ENCODE results near the gene CAMK2N2.

DNA sequence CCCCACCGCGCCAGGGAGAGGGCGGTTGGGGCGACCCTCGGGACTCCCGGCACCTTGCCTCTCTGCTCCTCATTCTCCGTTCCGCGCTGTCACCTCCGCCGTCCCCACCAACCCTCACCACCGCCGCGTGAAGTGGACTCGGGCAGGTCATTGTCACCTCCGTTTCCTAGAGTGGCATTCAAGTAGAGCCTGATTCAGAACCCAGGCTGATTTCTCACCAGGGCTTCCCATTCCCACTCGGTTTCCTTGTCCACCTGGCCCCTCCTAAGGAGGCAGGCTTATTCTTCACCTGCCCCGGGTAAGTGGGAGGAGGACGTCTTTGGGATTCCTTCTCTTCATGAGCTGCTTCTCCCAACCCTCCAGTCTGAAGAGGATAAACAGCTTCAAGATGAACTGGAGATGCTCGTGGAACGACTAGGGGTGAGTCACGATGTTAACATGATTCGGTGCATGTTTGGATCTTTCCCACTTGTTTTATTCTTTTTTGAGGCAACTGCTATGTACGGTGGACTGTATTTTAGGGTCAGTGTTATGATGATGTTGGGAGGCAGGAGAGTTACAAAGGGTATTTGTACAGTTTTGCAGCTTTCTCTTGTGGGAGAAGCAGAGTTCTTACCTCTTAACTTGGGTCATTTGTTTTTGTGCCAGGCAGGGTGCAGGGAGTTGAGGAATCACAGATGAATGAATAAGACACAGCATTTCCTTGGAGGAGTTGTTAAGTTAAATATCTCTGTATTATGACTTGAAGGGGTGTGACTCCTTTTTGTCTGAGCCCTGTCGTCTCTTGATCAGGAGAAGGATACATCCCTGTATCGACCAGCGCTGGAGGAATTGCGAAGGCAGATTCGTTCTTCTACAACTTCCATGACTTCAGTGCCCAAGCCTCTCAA is 38.4 kb upstream of the CAMK2N2 start:
- TF ChIP-seq, protein P1, sequence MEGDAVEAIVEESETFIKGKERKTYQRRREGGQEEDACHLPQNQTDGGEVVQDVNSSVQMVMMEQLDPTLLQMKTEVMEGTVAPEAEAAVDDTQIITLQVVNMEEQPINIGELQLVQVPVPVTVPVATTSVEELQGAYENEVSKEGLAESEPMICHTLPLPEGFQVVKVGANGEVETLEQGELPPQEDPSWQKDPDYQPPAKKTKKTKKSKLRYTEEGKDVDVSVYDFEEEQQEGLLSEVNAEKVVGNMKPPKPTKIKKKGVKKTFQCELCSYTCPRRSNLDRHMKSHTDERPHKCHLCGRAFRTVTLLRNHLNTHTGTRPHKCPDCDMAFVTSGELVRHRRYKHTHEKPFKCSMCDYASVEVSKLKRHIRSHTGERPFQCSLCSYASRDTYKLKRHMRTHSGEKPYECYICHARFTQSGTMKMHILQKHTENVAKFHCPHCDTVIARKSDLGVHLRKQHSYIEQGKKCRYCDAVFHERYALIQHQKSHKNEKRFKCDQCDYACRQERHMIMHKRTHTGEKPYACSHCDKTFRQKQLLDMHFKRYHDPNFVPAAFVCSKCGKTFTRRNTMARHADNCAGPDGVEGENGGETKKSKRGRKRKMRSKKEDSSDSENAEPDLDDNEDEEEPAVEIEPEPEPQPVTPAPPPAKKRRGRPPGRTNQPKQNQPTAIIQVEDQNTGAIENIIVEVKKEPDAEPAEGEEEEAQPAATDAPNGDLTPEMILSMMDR (IDR thresholded peaks at IDR 0.05; ENCODE audit: low read depth, low read length, poor library complexity, severe bottlenecking): no peak
- TF ChIP-seq EZH2phosphoT487 (IDR thresholded peaks at IDR 0.05; ENCODE audit: borderline replicate concordance, low read length): no peak

All from DOHH2 (cell line).